Stimulated activated naive CD8-positive, alpha-beta T cell treated with anti-CD3 and anti-CD28 coated beads, Interleukin-15, amount 100 ng/mL, for 72 hours (primary cell): ENCODE measurements around the gene MRM2.
"Not testable (repeated sequence)": the region's sequence is repeated elsewhere in the genome, so short reads cannot be mapped to it uniquely, and the experiment has no call there.

ENCODE experiments used
- ATAC-seq: fragments of 150-1000 bp; cut with Tn5 transposase; 2 replicates; pipeline ENCODE4 v1.10.0; 2021; ENCODE audit warnings: mild to moderate bottlenecking, moderate library complexity
- DNase-seq, 2 donors: peaks; one replicate each; pipeline ENCODE4 v3.0.0; 2021 to 2022
- H3K27ac Mint-ChIP-seq, 2 donors: one replicate each; pipeline ENCODE4 v1.8.0; 2022; ENCODE audit warnings: mild to moderate bottlenecking in 2 of 2, mixed read lengths in 2 of 2, moderate library complexity in 2 of 2
- H3K27me3 Mint-ChIP-seq: one replicate; pipeline ENCODE4 v1.8.0; 2022; ENCODE audit warnings: mixed read lengths
- H3K4me1 Mint-ChIP-seq: one replicate; pipeline ENCODE4 v1.8.0; 2022; ENCODE audit warnings: mild to moderate bottlenecking, mixed read lengths
- H3K4me3 Mint-ChIP-seq, 2 donors: one replicate each; pipeline ENCODE4 v1.8.0; 2022; ENCODE audit warnings: mild to moderate bottlenecking in 2 of 2, mixed read lengths in 2 of 2, moderate library complexity in 1 of 2
- H3K9me3 Mint-ChIP-seq, 2 donors: one replicate each; pipeline ENCODE4 v1.8.0; 2022; ENCODE audit warnings: mixed read lengths in 2 of 2

The MRM2 gene

GRCh38 chr7:2272031-2272430 lies 30.0 kb upstream of the MRM2 start:
- no peak for ATAC-seq
- no peak for DNase-seq
- Mint-ChIP-seq H3K9me3 (no peaks in the 10 kb centered on the region), H3K27me3 (no peaks in the 10 kb centered on the region), H3K27ac (no peak overlapping the region), H3K4me1 (no peaks in the 10 kb centered on the region), H3K4me3 (no peak overlapping the region)

DNA sequence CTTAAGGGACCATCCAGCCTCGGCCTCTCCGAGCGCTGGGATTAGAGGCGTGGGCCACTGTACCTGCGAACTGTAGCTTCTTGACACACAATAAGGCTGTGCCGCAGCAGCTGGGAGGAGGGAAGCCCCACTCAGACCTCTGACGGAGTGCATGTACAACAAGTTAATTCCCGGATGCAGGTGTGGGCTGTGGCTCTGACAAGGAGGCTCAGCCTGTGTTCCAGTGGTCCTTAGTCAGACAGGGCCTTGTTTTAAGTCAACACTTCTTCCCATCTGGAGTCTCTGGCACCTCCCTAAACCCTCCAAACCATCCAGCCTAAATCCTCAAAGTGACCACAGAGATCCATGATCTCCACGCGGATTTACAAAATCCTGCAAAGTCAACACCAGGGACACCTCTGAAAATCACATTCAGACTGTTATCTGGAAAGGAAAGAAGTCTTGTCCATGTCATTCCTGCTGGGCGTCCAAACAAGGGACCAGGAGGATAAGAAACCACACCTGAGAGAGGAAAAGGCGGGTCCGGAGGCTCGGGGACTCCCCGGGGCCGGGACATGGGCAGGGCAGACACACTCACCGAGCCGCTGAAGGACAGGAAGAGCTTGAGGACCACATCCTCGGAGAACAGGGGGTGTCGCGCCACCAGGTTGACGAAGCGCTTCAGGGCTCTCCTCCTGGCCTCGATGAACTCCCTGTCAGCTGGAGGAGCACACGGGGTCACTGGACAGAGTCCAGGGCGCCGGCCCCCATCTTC lies 29.4 kb upstream of the MRM2 start:
- no peak for ATAC-seq
- Mint-ChIP-seq H3K27ac (no peak overlapping the region), H3K4me1 (no peaks in the 10 kb centered on the region)

GRCh38 chr7:2270495-2270894 lies 28.5 kb upstream of the MRM2 start:
- H3K27ac Mint-ChIP-seq: peak overlapping the region in 1 of 2 donors; percentile 54
- DNase-seq (no peak), ATAC-seq (no peak)
- no peaks in the 10 kb centered on the region for H3K4me1 Mint-ChIP-seq
- H3K4me3 Mint-ChIP-seq: no peak overlapping the region
- no peaks in the 10 kb centered on the region for H3K9me3 Mint-ChIP-seq
- no peaks in the 10 kb centered on the region for H3K27me3 Mint-ChIP-seq

More for the DNA sequence above, 29.4 kb upstream of the MRM2 start:
- Mint-ChIP-seq H3K4me3 (no peak overlapping the region), H3K9me3 (no peaks in the 10 kb centered on the region), H3K27me3 (no peaks in the 10 kb centered on the region)
- DNase-seq: no peak

DNA sequence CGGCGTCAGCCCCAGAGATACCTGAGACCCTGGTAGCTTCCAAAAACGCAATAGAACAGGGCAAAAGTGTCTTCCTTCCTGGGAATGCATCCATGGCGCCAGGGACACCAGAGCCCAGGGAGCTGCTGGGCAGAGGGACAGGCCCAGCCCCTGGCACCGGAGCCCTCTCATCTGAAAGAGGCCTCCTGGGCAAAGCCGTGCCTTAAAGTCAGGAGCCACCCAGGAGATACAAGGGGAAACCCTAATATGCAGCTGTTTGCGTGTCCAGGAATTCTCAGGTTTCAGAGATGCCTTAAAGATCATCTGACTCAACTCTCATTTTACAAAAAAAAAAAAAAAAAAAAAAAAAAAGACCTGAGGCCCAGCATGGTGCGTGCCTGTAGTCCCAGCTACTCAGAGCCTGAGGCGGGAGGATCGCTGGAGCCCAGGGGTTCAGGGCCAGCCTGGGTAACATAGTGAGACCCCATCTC lies 28.0 kb upstream of the MRM2 start:
- H3K9me3 Mint-ChIP-seq: no peaks in the 10 kb centered on the region
- ATAC-seq: no peak
- no peaks in the 10 kb centered on the region for H3K4me1 Mint-ChIP-seq
- H3K4me3 Mint-ChIP-seq: no peak overlapping the region
- no peak for DNase-seq
- no peaks in the 10 kb centered on the region for H3K27me3 Mint-ChIP-seq
- H3K27ac Mint-ChIP-seq: no peak overlapping the region

DNA sequence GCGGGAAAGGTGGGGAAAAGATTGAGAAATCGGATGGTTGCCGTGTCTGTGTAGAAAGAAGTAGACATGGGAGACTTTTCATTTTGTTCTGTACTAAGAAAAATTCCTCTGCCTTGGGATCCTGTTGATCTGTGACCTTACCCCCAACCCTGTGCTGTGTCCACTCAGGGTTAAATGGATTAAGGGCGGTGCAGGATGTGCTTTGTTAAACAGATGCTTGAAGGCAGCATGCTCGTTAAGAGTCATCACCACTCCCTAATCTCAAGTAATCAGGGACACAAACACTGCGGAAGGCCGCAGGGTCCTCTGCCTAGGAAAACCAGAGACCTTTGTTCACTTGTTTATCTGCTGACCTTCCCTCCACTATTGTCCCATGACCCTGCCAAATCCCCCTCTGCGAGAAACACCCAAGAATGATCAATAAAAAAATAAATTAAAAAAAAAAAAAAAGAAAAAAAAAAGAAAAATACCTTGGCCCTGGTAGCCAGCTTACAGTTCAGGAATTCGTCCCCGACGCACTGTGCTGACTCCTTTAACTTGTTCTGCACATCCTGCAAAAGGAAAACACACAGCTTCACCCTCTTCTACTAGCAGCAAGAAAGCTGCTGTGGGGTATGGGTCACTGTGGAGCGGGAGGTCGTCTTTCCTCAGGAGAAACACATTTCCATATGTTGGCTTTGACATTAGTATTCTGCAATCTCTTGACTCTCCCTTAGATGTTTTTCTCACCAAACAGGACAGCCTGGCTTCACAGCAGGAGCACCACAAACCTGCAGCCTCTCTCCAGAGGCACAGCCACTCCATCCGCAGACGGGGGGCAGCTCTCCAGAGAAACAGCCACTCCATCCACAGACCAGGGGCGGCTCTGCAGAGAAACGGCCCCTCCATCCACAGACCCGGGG lies 27.3 kb upstream of the MRM2 start:
- H3K27me3 Mint-ChIP-seq, H3K4me3 Mint-ChIP-seq, H3K4me1 Mint-ChIP-seq, DNase-seq, ATAC-seq, H3K27ac Mint-ChIP-seq, H3K9me3 Mint-ChIP-seq: not testable (repeated sequence)

- H3K9me3 Mint-ChIP-seq: no peaks in the 10 kb centered on the region
- H3K4me1 Mint-ChIP-seq: peaks cover 8% of the 10 kb centered on the region
- DNase-seq (no peak), ATAC-seq (no peak)
- H3K4me3 Mint-ChIP-seq: no peak overlapping the region
- H3K27ac Mint-ChIP-seq: no peak overlapping the region
- no peaks in the 10 kb centered on the region for H3K27me3 Mint-ChIP-seq
Observed at GRCh38 chr7:2266911-2267310, 24.9 kb upstream of the MRM2 start.

DNA sequence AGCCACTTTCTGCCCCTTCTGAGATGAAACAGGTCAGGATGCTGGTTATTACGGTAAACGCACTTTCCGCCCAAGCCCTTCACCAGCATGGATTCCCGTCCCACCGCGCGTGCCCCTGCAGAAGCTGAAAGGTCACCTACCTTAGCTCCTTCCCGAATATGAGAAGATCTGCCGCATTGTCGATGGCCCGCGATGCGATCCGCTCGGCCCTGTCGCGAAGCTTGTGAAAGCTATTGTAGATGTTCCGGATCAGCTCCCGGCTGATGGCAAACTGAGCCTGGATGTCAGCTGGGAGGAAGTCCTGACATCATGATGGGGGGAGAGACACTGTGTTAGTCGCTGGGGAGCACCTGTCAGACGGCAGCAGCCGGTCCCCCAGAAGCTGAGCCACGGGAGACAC lies 22.2 kb upstream of the MRM2 start:
- no peak overlapping the region for H3K4me3 Mint-ChIP-seq
- no peaks in the 10 kb centered on the region for H3K27me3 Mint-ChIP-seq
- H3K4me1 Mint-ChIP-seq: peaks cover 29% of the 10 kb centered on the region
- H3K9me3 Mint-ChIP-seq: no peaks in the 10 kb centered on the region
- H3K27ac Mint-ChIP-seq: peak overlapping the region in 1 of 2 donors; percentile 3
- DNase-seq (no peak), ATAC-seq (no peak)

- DNase-seq (no peak), ATAC-seq (no peak)
- H3K9me3 Mint-ChIP-seq: no peaks in the 10 kb centered on the region
- no peak overlapping the region for H3K4me3 Mint-ChIP-seq
- no peak overlapping the region for H3K27ac Mint-ChIP-seq
- peaks cover 32% of the 10 kb centered on the region for H3K4me1 Mint-ChIP-seq
- no peaks in the 10 kb centered on the region for H3K27me3 Mint-ChIP-seq
Observed at GRCh38 chr7:2263176-2263575, 21.2 kb upstream of the MRM2 start.

- no peak for DNase-seq
- Mint-ChIP-seq H3K4me1 (peaks cover 32% of the 10 kb centered on the region), H3K27ac (peak overlapping the region; percentile 78 to 98), H3K9me3 (no peaks in the 10 kb centered on the region), H3K27me3 (no peaks in the 10 kb centered on the region), H3K4me3 (peak overlapping the region; percentile 66 to 67)
- ATAC-seq: peak; percentile 40
Observed at GRCh38 chr7:2261611-2262010, 19.6 kb upstream of the MRM2 start.

DNA sequence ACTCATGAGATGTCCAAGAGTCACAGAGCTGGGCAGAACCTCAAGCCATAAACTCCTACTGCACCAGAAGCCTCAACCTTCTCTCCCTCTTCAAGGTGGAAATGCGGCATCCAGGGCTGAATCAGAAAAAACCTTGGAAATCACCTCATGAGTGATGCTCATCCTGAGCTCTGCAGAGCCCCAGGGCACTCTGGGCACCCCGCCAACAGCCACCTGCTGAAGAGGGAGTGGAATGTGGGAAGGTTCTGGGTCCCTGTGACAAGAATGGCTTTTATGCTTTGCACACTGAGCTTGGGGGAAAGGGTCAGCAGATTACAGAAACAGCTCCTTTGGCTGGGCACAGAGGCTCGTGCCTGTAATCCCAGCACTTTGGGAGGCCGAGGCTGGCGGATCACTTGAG lies 18.8 kb upstream of the MRM2 start:
- Mint-ChIP-seq H3K9me3 (no peaks in the 10 kb centered on the region), H3K4me1 (peaks cover 32% of the 10 kb centered on the region), H3K27ac (no peak overlapping the region), H3K4me3 (peak overlapping the region in 1 of 2 donors; percentile 44), H3K27me3 (no peaks in the 10 kb centered on the region)
- no peak for ATAC-seq
- no peak for DNase-seq

DNA sequence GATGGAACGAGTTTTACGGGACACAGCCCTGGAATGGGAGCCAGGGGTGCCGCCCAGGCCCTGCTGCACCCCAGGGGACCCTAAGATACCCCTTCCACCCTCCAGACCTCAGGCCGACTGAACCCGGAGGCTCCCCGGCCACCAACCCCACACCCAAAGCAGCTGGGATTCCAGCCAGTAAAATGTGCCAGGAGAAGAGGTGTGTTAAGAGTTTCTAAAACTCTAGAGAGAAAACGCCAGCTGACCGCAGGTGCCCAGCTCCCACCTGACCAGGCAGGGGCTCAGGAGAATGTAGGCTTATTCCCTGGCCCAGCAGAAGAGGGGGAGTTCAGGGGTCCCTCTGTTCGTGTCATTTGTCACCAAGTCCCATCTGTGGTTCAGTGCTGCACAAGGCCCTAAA lies 17.5 kb upstream of the MRM2 start:
- no peaks in the 10 kb centered on the region for H3K27me3 Mint-ChIP-seq
- H3K27ac Mint-ChIP-seq: peak overlapping the region; percentile 79 to 80
- no peak for DNase-seq
- peaks cover 42% of the 10 kb centered on the region for H3K4me1 Mint-ChIP-seq
- no peak overlapping the region for H3K4me3 Mint-ChIP-seq
- no peak for ATAC-seq
- H3K9me3 Mint-ChIP-seq: no peaks in the 10 kb centered on the region

DNA sequence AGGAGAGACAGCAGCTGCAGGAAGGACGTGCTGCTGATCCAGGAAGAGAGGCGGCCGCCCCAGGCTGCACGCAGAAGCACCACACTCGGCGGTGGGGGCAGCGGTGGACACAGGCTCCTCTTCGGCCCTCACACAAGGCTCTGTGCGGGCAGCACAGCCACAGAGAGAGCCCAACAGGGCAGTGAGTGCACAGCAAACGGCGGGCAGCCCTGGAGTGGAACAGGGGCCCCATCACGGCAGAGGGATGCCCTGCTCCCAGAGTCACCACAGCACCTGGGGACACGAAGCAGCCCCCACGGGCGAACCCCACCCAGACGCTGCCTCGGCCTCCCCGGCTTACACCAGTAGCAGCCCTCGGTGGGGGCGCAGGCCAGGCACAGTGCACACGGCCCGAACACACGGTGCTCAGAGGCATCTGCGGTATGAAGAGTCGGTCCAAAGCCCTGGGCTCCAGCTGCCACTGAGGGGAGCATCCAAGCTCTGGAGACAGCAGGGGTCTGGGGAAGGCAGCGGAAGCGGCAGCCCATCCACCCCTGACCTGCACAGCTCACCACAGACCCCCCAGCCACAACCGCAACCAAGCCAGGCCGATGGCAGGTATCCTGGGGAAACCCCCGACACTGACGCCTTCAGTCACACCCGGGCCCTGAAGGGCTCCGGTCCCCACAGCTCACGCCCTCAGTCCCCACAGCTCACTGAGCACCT lies 16.8 kb upstream of the MRM2 start:
- H3K4me3 Mint-ChIP-seq: no peak overlapping the region
- ATAC-seq (no peak), DNase-seq (no peak)
- H3K4me1 Mint-ChIP-seq: peaks cover 45% of the 10 kb centered on the region
- no peaks in the 10 kb centered on the region for H3K27me3 Mint-ChIP-seq
- no peaks in the 10 kb centered on the region for H3K9me3 Mint-ChIP-seq
- H3K27ac Mint-ChIP-seq: no peak overlapping the region

- Mint-ChIP-seq H3K4me3 (no peak overlapping the region), H3K27ac (no peak overlapping the region), H3K4me1 (peaks cover 53% of the 10 kb centered on the region), H3K9me3 (no peaks in the 10 kb centered on the region), H3K27me3 (no peaks in the 10 kb centered on the region)
- no peak for DNase-seq
- ATAC-seq: no peak
Observed at GRCh38 chr7:2257651-2258050, 15.6 kb upstream of the MRM2 start.

DNA sequence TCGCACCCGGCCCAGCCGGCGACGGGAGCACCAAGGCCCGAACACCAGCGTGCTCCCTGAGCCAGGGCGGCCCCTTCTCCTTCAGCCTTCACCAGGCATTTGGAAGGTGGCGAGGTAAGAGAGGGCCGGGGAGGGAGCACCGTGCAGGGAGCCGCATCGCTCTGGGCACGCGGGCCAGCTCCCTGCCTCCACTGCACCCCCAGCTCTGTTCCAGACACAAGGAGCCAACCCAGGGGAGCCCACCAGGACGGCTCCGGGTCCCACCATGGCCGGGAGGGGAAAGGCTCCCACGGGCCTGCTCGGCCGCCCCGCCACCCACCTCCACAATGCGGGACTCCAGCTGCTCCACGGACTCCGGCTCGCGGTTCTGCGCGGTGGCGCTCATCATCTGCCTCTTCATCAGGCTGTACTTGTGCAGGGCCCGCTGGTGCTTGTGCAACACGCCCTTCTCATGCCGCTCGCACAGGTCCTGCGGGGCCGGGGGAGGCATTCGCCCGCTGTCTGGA lies 15.1 kb upstream of the MRM2 start:
- Mint-ChIP-seq H3K27ac (no peak overlapping the region), H3K9me3 (no peaks in the 10 kb centered on the region), H3K27me3 (no peaks in the 10 kb centered on the region), H3K4me1 (peaks cover 53% of the 10 kb centered on the region), H3K4me3 (no peak overlapping the region)
- ATAC-seq: peak; percentile 17
- DNase-seq: no peak

DNA sequence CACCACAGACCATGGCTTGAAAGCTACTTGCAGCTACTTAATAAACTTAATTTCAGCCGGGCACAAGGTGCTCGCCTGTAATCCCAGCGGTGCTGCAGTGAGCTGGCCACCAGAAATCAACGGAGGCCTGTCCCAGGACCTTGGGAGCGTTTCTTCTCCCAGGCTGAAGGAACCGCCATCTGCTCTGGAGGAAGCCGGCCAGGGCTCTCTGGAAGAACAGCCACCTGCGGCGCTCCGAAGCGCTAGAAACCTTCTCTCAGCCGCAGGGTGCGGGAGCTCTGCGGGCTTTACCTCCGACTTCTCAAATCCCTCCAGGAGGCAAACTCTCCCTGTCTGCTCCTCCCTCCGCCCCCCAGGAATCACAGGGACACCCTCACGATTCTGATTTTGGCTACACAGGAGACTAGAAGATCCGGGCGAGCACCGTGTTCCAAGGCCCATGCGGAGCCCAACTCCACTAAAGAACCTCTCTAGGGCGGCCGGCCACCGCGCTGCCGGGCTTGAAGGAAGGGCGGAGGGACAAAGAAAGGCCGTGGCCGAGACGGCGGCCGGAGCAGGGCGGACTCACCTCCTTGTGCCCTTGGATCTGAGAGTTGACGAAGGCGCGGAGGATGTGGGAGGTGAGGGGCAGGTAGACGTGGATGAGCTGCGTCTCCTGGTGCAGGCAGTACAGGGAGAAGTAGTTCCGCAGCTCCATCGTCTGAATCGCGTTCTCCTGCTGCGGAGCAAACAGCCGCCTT lies 14.5 kb upstream of the MRM2 start:
- Mint-ChIP-seq H3K27ac (no peak overlapping the region), H3K27me3 (no peaks in the 10 kb centered on the region), H3K4me3 (no peak overlapping the region), H3K4me1 (peaks cover 48% of the 10 kb centered on the region), H3K9me3 (no peaks in the 10 kb centered on the region)
- no peak for ATAC-seq
- no peak for DNase-seq
